ENCODE measurements around the gene TCF7L2.

DNA sequence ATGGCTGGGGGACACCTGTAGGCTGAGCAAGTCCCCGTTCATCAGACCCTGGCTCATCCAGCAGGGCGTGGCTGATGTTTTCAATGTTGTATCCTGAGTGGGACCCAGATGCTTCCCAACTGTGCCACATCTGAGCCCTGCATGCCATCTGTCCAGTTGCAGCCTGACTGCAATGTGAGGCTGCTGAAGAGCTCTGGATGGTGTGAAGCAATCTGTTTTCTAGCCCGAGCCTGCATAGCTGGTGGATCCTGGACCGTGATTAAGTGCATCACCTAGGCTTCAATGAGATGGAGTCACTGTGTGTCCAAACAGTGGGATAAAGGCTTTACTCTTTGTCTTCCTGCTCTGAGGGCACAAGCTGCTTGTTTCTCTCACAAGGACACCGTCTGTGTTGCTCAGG is 99.8 kb downstream of the TCF7L2 start:
- TF ChIP-seq, protein P1, sequence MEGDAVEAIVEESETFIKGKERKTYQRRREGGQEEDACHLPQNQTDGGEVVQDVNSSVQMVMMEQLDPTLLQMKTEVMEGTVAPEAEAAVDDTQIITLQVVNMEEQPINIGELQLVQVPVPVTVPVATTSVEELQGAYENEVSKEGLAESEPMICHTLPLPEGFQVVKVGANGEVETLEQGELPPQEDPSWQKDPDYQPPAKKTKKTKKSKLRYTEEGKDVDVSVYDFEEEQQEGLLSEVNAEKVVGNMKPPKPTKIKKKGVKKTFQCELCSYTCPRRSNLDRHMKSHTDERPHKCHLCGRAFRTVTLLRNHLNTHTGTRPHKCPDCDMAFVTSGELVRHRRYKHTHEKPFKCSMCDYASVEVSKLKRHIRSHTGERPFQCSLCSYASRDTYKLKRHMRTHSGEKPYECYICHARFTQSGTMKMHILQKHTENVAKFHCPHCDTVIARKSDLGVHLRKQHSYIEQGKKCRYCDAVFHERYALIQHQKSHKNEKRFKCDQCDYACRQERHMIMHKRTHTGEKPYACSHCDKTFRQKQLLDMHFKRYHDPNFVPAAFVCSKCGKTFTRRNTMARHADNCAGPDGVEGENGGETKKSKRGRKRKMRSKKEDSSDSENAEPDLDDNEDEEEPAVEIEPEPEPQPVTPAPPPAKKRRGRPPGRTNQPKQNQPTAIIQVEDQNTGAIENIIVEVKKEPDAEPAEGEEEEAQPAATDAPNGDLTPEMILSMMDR (IDR thresholded peaks at IDR 0.05), result no peak
- no peak for TF ChIP-seq POLR2A (IDR thresholded peaks at IDR 0.05)

Data from adrenal gland (tissue), 5 donors.